Renal cortex interstitium (tissue), 11 donors: Measurements from ENCODE around the gene NME5. TPM values are rescaled to one million over a fixed set of nuclear protein-coding genes. Genes with fewer than 3 reads are reported as not detected.
"Not testable (repeated sequence)": the region's sequence is repeated elsewhere in the genome, so short reads cannot be mapped to it uniquely, and the experiment has no call there.

Experiments used
- DNase-seq, 11 donors: peaks; one replicate each; pipeline ENCODE4 v3.0.0-alpha.2; 2013; ENCODE audit warnings: low read depth in 9 of 11, low spot score in 4 of 11; ENCODE audit errors: extremely low read depth in 1 of 11
- polyA plus RNA-seq, 3 donors: library from polyadenylated mRNA; unstranded; fragments of 120-200 nt; gene quantifications; one replicate each; pipeline ENCODE4 v1.2.1, GENCODE V29; 2013; ENCODE audit not compliant: insufficient read length in 3 of 3

Gene NME5
- polyA plus RNA-seq, 3 donors, result 17.6 to 26.4 (median 26.3) TPM

DNA sequence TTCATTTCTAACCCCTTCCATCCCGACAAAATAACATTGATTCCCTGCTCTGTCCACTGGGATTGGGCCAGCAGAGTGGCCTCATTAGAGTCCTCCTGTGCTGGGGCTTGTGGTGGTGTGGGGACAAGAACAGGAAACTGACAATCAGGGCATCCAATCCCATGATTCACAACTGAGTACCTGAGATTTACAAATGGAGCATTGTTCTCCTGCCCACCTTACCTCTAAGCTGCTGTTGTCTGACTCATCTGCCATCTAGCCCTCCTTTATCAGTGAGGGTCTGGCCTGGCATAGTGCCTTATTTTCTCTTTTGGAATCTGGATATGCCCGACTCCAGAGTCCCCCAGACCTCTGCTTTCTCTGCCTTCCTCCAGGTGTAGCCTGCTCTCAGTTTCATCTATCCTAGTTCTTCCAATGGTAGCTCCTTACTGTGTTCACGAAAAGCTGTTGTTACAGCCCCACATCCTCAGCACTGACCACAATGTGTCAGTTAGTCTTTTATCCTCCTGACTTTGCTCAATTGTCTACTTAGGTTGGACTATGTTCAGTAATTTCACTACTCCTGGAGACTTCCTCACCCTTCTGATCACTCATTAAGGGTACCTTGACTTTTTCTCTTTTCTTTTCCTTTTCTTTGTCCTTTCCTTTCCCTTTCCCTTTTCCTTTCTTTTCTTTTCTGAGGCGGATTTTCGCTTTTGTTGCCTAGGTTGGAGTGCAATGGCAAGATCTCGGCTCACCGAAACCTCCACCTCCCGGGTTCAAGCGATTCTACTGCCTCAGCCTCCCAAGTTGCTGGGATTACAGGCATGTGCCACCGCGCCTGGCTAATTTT is 42.0 kb downstream of the NME5 start:
- no peak for DNase-seq

DNA sequence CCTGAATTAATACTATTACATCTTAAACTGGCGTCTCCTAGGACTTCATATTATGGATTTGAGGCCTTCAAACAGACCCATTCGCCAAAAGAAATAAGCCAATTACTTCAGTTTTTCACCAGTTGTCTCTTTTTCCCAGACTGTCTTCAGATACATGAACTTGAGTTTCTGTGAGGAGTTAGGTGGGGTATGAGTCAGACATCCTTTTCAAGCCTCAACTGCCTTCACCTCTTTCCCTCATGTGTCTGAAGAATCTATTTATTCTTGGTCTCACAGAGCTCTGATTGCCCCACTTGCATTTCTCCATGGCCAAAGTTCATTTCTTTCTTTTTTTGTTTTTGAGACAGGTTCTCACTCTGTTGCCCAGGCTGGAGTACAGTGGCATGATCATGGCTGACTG is 42.9 kb downstream of the NME5 start:
- DNase-seq, result no peak

DNA sequence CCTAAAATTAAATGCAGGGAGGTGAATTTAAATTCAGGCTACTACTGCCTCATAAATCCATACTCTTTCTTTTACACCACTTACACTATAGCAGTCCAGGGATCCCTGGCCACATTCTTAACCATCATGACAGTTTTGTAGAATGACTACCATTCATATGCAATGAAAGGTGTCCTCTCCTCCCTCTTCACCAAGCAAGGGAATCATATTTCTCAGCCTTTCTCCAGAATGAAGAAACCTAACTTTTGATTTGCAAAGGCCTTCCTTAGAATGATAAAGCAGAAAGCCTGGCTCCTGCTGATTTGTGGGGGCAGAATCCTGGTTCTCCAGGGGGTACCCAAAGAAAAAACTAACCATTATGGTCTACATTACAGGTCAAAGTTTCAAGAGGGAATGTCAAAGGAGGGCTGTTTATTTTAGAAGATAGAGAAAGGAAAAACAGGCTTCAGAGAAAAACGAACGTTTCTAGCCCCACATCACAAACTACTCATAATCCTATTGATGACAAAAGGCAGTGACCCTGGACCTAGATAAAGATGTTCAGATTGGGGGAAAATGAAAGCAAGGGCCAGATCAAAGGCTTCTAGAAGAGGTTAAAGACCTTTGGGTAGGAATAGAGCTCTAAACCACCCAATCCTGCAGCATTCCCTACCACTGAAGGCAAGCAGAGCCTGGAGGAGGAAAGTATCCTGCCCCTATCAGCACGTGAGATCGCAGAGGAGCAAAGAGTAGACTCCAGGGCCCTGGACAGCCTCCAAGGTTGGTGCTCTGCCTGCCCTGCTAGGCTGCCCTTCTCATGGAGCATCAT is 43.9 kb downstream of the NME5 start:
- DNase-seq, result no peak

DNA sequence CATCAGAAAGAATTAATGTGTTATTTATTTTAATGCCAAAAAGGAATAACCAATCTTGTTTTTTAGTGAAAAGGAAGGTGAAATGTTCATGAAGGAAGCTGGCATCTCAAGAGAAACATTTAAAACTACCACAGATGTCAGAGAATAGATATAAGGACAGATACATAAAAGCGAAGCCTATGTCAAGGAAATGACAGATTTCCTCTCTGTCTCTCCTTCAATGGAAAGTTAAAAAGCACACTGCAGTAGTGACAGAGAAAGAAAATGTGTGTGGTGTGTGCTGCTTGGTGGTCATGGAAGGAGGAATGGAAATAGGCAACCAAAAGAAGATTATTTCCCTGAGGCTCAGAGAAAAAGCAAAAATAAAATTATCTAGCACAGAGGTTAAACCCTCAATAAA is 46.2 kb downstream of the NME5 start:
- peak in 1 of 11 donors; percentile 2 for DNase-seq

DNA sequence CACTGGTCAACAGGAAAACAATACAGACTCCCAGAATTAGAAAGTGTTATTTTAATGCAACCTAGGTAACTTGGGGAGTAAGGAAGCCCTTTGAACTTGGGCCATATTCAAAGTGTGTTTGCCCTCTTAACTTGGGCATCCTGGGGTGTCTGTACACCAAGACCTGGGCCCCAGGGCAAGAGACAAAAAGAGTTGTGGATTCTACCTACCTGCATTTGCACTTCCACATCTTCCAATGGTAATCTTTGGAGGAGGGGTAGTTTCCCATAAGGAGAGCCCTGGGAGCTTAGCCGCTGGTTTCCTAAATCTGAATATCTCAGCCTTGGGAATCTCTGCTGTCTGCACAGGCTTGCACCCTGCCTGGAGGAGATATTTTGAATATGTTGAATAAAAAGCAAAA is 46.9 kb downstream of the NME5 start:
- no peak for DNase-seq

DNA sequence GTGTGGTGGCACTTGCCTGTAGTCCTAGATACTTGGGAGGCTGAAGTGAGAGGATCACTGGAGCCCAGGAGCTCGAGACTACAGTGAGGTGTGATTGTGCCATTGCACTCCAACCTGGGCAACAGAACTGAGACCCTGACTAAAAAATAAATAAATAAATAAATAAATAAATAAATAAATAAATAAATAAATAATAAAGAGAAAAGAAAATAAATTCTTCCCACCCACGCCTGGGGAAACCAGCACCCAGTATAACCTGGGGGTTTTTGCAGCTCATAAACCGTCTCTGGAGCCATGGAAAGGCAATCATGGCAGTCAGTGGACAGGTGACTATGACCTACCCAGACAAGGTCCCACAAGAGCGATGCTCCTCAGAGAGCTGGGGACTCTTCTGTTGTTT is 47.5 kb downstream of the NME5 start:
- no peak for DNase-seq

DNA sequence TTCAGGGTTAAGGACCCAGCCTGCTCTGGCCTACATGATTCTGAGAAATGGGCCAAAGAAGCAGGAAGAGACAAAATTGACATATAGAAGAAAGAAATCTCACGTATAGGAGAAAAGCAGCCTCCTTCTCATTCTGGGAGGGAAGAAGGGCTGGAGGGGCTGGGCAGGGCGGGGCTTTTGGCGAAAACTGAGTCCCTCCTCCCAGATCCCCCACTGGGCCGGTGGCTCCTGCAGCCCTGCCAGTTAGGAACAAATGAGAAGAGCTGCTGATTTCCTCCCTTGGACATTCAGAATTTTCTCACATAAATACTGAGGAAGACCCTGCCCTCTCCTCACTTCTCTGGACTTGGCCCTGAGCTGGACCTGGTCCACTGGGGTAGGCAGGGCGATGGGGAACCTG is 55.5 kb downstream of the NME5 start, which contains the start of gene WNT8A:
TSS of gene WNT8A (plus strand) at position 332 of the 400 bp plus-strand sequence. CDS start 95 bp downstream, outside the sequence.
- no peak for DNase-seq

DNA sequence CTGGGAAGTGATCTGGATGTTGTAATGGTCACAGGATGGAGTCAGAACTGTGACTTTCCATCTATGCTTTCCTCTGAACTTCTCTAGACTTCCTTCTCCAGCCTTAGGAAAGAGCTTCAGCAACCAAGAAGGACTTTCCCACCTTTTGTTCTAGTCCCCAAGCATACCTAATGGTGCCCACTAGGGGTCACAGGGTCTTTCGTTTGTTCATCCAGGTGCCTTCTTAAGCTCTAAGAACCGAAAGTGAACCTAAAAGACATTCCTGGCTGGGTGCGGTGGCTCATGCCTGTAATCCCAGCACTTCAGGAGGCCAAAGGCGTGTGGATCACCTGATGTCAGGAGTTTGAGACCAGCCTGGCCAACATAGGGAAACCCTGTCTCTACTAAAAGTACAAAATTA is 57.2 kb downstream of the NME5 start:
- DNase-seq, result no peak

DNA sequence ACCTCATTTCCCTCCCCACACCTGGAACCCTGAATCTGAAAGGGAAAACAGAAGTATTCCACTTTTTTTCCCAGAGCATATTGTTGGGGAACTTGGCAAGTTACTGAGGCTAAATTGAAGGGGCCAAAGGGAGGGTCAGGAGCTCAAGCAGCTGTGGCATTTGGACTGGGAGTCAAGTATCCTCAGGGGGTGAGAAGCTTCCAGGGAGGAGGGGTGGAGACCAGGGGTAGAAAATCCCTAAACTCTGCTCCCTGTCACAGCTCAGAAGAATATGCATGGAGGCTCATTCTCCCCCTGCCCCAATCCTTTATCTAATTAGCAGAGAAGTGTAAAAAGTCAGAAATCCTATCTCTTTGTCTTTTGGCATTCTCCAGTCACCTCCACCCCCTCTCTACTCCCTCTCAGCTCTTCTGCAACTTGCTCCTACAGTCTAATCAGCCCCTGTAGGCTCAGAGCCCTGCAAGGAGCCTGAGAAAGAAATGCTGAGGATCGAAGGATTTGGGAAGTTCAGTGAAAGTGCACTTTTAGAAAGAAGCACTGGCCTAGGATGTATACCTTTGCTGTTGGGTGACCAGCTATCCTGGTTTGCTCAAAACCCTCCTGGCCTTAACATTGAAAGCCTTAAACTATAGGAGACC is 61.1 kb downstream of the NME5 start:
- no peak for DNase-seq

DNA sequence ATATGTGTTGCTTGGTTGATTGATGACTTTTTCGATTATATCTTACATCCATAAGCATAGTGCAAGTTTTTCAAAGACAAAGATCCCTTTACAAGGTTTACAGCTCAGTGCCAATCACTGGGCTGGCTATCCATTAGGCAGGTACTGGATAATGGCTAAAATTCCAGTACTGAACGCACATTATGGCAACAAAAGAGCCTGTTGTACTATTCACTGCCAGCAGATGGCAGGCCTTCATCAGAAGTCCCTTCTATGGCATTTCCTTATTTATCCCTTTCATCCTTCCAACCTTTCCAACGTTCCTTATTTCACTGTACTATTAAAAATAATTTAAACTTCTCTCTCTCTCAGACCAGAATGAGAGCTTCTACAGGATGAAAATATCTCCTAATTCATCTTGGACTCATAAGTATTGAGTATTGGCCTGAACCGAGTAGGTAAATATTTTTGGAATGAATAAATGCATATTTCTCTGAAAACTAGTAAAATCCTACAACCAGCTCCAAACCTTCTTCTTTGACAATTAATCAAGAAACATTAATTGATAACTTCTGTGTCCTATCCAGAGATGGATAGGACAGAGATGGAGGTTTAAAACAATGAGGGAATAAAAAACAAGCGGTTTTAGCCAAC is 62.0 kb downstream of the NME5 start:
- DNase-seq, result peak; percentile 26 to 61 (median 38)

DNA sequence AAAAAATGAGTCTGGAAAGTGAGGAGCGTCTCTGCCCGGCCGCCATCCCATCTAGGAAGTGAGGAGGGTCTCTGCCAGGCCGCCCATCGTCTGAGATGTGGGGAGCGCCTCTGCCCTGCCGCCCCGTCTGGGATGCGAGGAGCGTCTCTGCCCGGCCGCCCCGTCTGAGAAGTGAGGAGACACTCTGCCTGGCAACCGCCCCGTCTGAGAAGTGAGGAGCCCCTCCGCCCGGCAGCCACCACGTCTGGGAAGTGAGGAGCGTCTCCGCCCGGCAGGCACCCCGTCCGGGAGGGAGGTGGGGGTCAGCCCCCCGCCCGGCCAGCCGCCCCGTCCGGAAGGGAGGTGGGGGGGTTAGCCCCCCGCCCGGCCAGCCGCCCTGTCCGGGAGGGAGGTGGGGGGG is 69.2 kb downstream of the NME5 start:
- not testable (repeated sequence) for DNase-seq

DNA sequence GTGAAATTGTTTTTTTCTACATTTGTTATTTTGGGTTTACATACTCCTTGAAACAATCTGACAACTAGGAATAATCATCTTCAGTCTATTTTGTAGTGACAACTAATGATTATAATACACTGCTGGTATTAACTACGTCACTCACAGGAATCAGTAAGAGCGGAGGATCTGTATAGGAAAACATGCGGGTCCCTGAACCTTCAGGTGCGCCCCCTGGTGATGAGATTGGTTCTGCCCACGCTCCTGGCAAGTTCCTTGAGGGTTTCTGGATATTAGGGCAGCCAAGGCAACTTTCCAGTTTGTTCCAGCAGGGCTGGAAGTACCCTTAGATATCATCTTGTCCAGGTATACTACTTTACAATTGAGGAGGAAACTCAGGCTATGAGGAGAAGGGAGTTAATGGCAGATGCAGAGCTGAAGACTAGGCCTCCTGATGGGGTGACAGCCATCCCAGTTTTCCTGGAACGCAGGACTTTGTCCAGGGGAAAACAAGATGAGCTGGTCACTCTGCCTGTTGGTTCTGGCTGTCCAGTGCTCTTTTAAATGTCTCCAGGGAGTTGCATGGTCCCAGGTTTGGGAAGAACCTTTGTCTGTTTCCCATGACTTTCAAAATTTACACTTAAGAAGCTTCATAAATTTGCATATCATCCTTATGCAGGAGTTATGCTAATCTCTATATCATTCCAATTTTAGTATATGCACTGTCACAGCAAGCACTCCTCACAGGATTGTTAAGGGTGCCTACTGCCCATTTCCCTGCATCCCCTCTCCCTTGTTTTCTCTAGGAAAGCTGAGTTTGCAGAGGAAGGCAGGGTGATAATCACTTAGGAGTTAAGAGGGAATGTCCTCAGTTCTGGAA is 70.3 kb downstream of the NME5 start:
- DNase-seq, result peak in 7 of 11 donors; percentile 15 to 39 (median 29)

DNA sequence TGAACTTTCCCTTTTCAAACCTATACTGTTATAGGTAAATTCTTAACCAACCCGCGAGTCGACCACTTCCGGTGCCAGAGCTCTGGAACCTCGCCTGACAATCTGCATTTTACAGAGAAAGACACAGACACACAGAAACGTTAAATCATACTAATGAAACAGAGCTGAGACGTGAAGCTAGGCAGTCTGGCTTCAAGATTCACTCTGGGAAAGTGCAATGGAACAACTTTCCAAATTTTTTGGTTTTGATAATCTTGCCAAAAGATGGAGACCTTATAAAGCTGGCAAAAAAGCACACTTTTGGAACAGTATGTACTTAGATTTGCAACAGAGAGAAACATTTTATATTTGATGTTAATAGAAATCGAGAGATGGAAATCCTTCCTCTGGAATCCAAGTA is 71.3 kb downstream of the NME5 start:
- no peak for DNase-seq

Other genes starting within 250 kb of the NME5 start
- under 1 TPM in 2 of 3 donors, not detected in 1; 0.13 to 0.73 TPM for gene PKD2L2, start 250.0 kb downstream of the NME5 start, polyA plus RNA-seq
- gene FAM13B, start 106.3 kb downstream of the NME5 start, polyA plus RNA-seq, result 10 to 100 TPM; 48.3 to 55.1 (median 54.0) TPM
- gene WNT8A, start 55.4 kb downstream of the NME5 start, polyA plus RNA-seq, result under 1 TPM in 2 of 3 donors, not detected in 1; 0.19 to 0.26 TPM
- gene BRD8, start 39.2 kb upstream of the NME5 start, polyA plus RNA-seq, result 100 to 1,000 TPM; 116 to 184 (median 141) TPM
- 10 to 100 TPM; 33.1 to 53.9 (median 49.9) TPM for gene KIF20A, start 39.7 kb upstream of the NME5 start, polyA plus RNA-seq
- 10 to 100 TPM; 54.6 to 66.7 (median 62.9) TPM for gene CDC23, start 73.9 kb upstream of the NME5 start, polyA plus RNA-seq
- gene GFRA3, start 135.2 kb upstream of the NME5 start, polyA plus RNA-seq, result 1 to 10 TPM; 3.0 to 4.4 (median 3.4) TPM
- gene CDC25C, start 192.4 kb upstream of the NME5 start, polyA plus RNA-seq, result 1 to 10 TPM; 8.4 to 8.9 (median 8.8) TPM
- gene FAM53C, start 198.8 kb upstream of the NME5 start, polyA plus RNA-seq, result 10 to 100 TPM; 32.3 to 36.4 (median 32.8) TPM
- 100 to 1,000 TPM in 1 of 3 donors, 10 to 100 TPM in 2; 92.1 to 103 (median 94.4) TPM for gene KDM3B, start 213.3 kb upstream of the NME5 start, polyA plus RNA-seq